Jurkat, Clone E6-1 (cell line): ENCODE measurements around the gene ACTR2.
A peak's percentile ranks its signal among the peaks of the same experiment; 100 is the strongest.

Source experiments
- DNase-seq: peaks from one replicate; pipeline ENCODE4 v3.0.0-alpha.2; 2011; ENCODE audit warnings: low read depth, low spot score
- H3K4me3 ChIP-seq: 2 replicates; pipeline ENCODE4 v1.5.1; 2011; ENCODE audit warnings: mild to moderate bottlenecking, low read length, control low read depth, moderate library complexity

Gene ACTR2

DNA sequence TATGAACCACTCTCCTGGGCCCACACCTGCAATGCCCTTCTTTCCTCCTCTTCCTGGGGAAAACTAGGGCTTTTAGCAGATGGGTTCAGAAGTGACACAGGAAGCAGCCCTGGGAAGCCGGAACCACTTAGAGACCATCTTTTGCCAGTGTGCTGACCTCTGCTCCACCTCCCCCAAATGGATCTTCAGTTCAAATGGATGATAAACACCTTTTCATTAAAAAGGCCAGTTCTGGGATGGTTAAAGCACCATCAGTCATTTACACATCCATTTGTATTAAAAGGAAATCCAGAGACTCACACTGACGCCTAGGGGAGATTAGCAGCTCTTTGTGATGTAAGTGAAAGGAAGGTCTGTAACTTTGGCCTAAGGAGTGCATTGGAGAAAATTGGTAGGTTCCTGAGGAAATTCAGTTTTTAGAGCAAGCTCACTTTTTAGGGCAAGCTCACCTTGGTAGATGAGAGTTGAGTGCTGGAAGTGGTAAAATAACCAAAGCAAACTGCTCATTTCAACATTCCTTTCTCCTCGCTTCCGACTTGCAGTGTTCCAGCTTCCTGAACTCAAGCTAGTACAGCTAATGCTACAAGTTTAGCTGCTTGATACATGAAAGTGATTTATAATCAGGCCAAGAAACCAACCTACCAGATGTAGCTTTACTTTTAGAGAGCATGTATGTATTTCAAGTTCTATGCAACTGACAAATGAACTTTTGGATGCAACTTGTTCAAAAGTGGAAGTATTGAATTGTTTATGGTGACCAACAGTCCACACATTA lies 47.7 kb downstream of the ACTR2 start:
- DNase-seq, result no peak
- H3K4me3 ChIP-seq, result no peak overlapping the region

DNA sequence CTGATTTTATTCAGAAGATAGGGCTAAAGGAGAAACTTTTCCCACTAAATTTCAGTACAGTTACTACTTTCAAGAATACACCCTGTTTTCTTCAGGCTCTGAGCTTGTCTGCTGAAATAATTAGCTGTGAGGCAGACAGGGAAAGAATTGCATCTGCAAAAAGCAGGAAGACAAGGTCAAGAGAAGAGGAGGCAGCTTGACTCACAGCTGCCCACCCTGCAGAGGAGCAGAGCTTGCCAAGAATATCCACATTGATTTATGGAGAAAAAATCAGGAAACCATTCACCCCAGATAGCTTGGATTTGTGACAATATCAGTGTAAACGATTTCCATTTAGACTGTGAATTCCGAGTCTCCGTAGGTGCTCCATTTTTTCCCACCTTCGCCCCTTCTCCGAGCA lies 49.0 kb downstream of the ACTR2 start:
- DNase-seq, result no peak

DNA sequence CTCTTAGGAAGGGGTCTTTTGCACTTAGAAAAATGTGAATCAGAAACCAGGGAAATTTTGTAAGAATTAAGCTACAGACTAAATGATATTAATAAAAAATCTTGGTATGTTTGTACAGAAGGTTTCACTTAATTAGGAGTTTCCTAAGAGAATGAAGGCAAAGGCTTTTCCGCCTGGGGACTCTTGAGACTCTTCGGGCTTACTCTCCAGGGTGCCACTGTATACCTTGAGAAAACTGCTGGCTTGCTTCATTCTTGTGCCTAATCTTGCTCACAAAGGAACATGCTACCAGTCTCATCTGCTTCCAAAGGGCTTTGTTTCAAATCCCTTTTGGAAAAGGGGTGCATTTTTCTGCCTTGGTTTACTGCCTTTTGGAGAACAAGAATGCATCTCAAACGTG lies 49.5 kb downstream of the ACTR2 start:
- DNase-seq, result no peak
- H3K4me3 ChIP-seq, result no peak overlapping the region

More for the DNA sequence above, 49.0 kb downstream of the ACTR2 start:
- H3K4me3 ChIP-seq, result no peak overlapping the region

DNA sequence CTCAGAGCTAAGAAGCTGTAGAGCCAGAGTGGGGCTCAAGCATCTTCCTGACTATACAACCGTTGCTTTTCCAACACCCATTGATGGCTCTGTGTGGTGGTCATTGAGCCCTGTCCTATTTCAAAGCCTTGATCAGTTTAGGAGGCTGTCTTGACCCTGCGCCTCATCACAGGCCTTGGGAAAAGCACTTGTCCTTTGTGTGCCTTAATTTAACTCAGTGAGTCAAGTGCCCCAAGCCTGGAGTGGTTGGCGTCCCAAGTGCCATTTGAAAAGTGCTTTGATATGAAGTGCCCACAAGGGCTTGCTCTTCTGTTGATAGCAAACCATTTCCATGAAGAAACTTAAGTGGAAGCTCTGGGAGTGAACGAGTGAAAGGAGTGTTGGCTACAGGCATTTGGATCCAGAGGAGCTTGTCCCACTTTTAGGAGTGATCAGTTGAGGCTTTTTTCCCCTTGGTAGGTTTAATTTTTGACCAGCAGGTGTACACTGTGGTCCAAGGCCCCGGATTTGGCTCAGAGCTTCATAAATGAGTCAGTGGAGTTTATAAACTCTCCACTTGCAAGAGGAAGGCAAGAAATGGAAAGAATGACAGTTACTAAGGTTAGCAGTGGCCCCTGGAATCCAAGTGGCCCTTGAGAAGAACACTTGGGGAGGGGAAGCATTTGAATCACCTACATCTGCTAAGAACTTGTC lies 50.3 kb downstream of the ACTR2 start:
- DNase-seq, result no peak
- no peak overlapping the region for H3K4me3 ChIP-seq

DNA sequence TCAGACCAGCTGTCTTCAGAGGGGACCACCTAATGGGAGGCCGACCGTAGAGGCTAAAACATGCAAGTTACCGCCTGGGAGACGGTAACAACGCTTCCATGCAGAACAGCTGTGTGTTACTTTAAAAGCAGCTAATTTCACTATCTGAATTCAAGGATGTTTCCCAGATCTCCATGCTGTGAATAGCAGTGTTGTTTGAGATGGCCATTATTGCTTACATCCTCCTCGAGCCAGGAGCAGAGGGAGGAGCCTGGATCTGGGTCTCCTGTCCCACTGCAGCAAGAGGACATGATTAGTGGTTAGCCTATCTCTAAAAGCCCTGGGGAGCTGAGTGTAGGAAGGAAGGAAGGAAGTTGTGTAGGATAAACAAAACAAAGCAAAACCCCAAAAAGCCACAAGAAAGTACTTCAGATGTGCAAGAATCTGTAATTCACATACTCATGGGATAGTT lies 50.9 kb downstream of the ACTR2 start:
- H3K4me3 ChIP-seq, result no peak overlapping the region
- peak; percentile 53 for DNase-seq

DNA sequence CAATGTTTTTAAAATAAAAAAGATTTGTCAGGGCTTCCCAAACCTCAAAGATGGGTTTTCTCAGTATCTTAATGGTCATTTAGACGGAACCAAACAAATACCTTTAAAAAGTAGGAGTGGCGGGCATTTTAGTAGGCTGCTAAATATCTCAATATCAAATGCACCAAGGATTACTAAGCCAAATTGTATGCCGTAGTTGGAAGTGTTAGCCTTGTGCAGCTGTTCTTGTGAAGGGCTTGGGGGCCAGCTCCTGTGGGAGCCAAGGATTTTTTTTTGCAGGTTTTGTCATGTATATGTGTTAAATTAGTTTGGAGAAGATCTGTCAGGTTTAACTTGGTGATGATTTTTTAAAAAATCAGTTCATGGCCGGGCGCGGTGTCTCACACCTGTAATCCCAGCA lies 52.1 kb downstream of the ACTR2 start:
- no peak overlapping the region for H3K4me3 ChIP-seq

DNA sequence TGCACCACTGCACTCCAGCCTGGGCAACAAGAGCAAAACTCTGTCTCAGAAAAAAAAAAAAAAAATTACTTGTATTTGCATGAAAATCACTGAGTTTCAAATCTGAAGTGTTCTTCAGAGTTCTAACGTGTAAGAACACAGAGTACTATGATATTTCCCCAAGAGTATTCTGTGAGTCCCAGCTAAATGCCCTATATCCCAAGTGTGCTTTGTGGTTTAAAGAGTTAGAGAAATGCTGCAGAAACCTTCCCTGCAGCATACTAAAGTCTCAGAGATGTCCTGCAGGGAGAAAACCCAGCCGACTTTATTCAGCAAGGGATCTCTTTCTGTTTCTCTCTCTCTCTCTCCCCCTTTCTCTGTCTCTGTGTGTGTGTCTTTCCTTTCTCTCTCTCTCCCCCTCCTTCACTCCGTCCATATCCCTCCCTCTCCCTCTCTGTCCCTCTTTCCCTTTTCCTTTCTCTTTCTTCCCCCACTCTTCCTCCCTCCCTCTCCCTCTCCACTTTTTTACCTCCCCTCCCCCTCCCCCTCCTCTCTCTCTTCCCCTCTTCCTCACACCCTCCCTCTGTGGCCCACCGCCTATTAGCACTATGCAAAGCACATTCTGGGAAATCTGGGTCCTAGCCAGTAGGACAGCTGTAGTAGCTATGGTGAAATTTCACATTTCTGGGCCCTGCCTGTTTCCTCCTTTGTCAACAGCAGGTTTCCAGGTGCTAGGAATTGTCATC lies 54.2 kb downstream of the ACTR2 start:
- no peak for DNase-seq
- no peak overlapping the region for H3K4me3 ChIP-seq

More for the DNA sequence above, 52.1 kb downstream of the ACTR2 start:
- no peak for DNase-seq

DNA sequence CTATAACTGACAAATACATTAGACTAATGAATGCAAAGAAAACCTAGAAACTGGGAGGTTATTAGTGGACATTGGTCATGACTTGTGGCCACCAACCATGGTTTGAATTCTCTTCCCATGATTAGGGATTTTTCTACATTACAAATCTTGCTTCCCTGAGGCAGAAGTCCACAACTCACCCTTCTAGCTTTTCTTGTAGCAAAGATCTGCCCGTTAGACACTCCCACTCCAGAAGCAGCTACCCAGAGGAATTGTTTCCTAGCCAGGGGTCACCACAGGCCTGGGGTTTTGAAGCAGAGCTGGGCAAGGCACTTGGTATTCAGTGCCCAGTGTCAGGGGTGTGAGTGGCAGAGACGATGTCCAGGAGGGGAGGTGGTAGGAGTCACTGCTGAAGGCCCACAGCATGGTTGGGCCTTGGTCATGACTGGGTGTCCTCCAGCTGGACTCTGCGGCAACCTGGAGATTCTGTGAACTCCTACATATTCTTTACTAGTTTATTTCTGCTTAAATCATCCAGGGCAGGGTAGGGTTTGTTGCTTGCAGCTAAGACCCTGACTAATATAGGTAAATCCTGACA lies 54.9 kb downstream of the ACTR2 start:
- no peak for DNase-seq
- no peak overlapping the region for H3K4me3 ChIP-seq

DNA sequence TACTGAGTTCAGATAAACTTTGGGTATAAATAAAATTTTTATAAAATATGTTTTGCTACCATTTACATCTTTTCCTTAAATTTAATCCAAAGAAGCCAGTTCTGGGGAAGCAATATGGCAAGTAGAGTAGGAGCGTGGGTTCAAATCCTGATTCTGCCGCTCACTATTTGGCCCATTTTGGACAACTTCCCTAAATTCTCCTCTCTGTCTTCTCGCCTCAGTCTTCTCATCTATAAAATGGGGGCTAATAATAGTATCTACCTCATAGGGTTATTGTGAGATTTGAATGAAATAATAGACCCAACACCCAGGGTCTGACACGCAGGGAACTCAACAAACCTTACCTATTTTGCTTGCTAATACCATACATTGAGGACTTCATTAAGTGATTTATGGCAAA lies 59.7 kb downstream of the ACTR2 start:
- H3K4me3 ChIP-seq, result no peak overlapping the region
- DNase-seq, result no peak

DNA sequence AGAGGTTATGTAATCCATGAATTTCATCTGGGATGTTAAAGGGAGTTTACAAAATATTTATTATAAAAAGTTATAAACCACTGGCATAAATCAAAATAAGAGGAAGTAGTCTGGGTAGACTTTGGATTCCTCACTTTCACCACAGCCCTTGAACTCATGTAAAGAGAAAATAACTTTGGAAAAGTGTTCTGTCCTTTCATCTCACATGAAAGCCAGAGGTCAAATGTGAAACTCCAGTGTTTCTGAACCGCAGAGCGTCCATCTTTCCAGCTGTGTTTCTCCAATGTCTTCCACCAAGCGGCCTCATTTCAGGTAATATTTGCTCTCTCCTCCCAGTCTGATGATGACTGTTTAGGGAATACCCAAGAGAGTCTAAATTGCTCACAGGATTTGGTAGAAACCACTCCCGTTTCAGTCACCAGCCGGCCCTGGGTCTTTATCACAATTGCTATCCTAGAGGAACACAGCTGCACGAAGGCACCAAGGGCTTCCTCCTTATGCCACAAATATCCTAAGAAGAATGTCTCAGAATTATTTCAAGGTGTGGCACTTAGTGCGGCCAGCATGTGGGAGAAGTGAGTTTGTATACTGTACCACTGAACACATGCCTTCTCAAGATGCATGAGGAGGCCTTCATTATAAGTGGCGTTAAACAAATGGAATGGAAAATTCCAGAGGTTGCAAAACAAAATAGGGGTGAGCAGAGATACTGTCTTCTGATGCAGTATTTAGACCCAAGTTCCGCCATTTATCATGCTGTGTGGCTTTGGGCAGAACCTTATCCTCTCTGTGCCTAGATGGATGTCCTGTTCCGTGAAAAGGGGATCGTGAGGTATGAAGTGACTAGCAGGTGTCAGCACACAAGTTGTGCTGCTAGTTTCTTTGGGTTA lies 63.8 kb downstream of the ACTR2 start:
- H3K4me3 ChIP-seq, result no peak overlapping the region
- no peak for DNase-seq

DNA sequence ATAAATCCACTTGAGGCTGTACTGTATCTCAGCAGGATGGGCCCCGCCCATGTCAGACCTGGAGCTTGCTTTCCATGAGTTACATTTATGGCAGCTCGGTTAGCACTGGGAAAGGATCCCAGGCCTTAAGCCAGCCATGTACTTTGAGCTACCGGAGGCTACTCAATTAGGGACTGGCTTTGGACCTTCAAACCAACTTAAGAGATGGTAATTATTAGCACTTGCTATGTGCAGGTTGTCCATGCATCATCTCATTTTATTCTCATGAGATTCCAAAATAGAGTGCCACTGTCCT lies 64.4 kb downstream of the ACTR2 start:
- no peak overlapping the region for H3K4me3 ChIP-seq
- no peak for DNase-seq

DNA sequence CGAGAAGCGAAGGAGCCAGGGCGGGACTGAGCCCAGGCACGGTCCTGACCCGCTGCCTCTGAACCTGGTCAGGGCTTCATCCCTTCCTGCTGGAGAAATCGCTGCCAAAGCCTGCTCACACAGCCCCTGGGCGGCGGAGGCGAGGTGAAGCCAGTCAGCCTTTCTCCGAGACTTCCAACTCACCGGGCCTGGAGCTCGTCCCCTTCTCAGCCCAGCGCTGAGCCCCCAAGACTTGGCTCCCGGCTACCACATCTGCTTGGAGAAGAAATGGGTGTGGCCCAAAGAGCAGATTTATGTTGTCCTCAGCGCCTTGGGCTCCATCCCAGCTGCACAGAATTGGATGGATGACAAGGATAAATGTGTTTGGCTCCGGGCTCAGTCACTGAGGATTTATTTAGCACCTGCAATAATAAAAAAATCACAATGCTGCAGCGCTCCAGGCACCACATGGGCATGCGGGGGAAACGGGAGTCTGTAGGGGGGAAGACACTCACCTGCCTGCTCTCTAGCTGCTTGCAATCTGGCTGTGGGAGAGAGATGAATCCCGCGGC lies 64.9 kb downstream of the ACTR2 start:
- H3K4me3 ChIP-seq, result no peak overlapping the region
- no peak for DNase-seq

DNA sequence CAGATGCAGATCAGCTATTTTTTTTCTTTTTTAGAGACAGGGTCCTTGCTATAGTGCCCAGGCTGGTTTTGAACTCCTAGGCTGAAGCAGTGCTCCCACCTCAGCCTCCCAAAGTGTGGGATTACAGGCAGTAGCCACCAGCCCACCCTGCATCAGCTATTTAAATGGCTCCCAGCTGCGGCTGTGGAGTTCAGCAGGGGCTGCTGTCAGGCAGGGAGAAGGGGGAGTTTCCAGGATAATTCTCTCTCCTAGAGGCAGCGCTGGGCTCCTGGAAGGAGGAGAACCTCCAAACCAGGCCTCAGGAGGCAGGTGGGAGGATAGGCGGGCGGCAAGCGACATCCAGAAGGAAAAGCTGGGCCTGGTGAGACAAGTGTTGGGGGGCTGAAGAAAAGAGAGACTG lies 65.7 kb downstream of the ACTR2 start:
- H3K4me3 ChIP-seq, result no peak overlapping the region
- no peak for DNase-seq

DNA sequence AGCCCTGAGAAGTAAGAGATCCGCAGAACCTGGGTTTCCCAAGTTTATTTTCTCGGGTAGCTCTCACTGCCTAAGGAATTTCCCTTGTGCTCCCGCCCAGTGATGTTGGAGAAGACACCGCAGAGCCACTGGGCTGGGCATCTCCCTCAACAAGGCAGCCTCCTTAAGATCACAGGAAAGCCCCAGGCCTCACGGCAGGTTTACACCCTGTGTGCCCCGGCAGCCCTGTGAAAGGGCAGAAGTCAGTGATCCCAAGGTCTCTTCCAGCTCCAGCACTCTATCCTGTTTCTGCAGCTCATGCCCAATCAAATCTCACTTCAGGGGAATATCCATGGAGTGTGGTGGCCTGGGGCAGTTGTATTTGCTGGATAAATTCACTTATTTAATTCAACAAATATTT lies 66.5 kb downstream of the ACTR2 start:
- no peak for DNase-seq
- no peak overlapping the region for H3K4me3 ChIP-seq

DNA sequence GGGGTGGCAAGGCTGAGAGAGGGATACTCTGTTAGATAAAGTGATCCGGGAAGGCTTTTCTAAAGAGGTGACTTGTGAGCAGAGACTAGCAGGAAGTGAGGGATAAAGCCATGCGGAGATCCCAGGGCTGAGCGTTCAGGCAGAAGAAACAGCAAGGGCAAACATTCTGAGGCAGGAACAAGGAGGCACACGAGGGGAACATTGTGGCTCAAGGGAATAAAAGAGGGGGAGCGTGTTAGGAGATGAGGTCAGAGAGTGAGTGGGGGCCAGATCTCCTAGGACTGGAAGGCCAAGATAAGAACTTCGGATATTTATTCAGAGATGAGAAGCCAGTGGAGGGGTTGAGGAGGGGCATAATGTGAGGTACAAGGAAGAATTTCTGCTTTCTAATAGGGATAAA lies 67.1 kb downstream of the ACTR2 start:
- no peak for DNase-seq
- no peak overlapping the region for H3K4me3 ChIP-seq

DNA sequence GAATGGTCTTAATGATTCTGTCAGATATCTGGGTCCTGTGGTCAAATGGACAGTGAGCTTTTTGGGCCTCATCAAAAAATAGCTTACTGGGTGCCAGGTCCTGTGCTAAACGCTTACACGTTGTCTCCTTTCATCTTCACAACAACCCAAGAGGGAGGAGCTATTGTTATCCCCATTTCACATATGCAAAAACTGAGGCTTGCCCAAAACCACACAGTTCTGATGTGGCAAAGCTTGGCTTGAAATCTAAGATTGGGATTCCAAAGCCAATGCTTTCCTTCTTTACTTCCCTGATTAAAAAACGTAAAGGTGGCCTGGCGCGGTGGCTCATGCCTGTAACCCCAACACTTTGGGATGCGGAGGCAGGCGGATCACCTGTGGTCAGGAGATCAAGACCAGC lies 69.3 kb downstream of the ACTR2 start:
- H3K4me3 ChIP-seq, result no peak overlapping the region
- DNase-seq, result peak; percentile 65

DNA sequence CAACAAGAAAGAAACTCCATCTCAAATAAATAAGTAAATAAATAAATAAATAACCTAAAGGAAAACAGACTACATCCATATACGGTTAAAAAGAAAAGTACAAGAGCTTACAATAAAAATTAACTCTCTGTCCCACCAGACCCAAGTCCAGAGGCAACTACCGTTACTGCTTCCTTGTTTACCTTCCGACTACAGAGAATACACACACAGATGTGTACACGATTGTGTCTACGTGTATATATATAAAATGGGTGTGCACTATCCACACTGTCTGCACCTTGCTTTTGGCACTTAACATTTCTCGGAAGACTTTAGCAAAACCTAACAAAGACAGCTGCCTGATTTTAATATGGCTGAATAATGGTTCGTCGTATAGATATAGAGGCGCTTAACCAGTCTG lies 69.9 kb downstream of the ACTR2 start:
- no peak for DNase-seq
- H3K4me3 ChIP-seq, result no peak overlapping the region

DNA sequence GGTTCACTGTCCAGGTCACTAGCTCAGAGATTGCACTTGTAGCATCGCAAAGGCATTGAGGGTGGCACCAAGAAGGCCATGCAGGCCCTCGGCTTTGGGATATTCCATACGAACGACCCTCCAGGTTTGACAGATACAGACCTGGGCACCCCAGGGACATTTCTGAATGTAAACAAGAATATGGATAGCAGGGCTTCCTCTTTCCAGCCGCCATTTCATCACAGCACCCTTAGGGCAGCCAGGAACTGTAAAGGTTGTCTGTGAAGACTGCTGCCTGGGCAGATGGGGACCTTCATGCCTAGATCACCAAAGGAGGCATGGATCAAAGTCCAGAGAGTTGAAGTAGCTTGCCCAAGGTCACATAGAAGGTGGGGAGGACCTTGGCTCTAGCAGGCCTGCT lies 70.5 kb downstream of the ACTR2 start:
- DNase-seq, result no peak
- H3K4me3 ChIP-seq, result no peak overlapping the region

DNA sequence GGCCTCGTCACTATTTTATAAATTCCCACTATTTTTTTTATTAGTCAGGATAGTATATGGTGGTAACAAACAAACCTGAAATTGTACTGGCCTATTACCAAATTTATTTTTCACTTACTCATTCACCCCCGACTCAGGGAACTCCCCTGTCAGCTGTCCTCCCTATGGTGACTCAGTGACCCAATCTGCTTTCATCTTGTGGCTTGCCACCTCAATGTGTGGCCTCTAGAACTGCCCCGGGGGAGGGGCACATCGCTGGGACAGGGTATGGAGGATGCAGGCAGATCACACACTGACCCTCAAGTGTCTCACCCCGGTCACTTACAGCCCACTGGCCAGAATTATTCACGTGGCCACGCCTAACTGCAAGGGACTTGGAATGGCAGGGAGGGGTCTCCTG lies 71.6 kb downstream of the ACTR2 start:
- H3K4me3 ChIP-seq, result no peak overlapping the region
- DNase-seq, result no peak
